Calu3 (cell line): ENCODE results near the gene SH3BP1. TPM values are rescaled to one million over a fixed set of nuclear protein-coding genes. Genes with fewer than 3 reads are reported as not detected.
A peak's percentile ranks its signal among the peaks of the same experiment; 100 is the strongest.

ENCODE experiments used
- BruUV-seq: library from RNA; stranded (reverse); fragments of 400-500 nt; replicated peaks from 2 replicates; lab custom pipeline; 2021; lab: Mats Ljungman, UMichigan
- CTCF ChIA-PET: fragments of 300-600 bp; sonication (Branson Sonifier 250); formaldehyde crosslinking; loops from one replicate; lab custom pipeline; 2022; ENCODE audit warnings: antibody characterized with exemption; lab: Charles Lee
- DNase-seq: peaks from one replicate; pipeline ENCODE4 v3.0.0; 2022
- H3K27ac Mint-ChIP-seq: one replicate; pipeline ENCODE4 v1.8.0; 2022; ENCODE audit warnings: mixed read lengths; ENCODE audit not compliant: unreplicated experiment
- H3K27me3 Mint-ChIP-seq: one replicate; pipeline ENCODE4 v1.8.0; 2022; ENCODE audit warnings: mixed read lengths; ENCODE audit not compliant: unreplicated experiment
- H3K36me3 Mint-ChIP-seq: one replicate; pipeline ENCODE4 v1.8.0; 2022; ENCODE audit warnings: mild to moderate bottlenecking, moderate library complexity, mixed read lengths; ENCODE audit not compliant: insufficient read depth, unreplicated experiment
- H3K4me1 Mint-ChIP-seq: one replicate; pipeline ENCODE4 v1.8.0; 2022; ENCODE audit warnings: mild to moderate bottlenecking, low read depth, mixed read lengths; ENCODE audit not compliant: unreplicated experiment
- H3K4me3 Mint-ChIP-seq: one replicate; pipeline ENCODE4 v1.8.0; 2022; ENCODE audit warnings: mild to moderate bottlenecking, low read depth, moderate library complexity, mixed read lengths; ENCODE audit not compliant: unreplicated experiment
- H3K9me3 Mint-ChIP-seq: one replicate; pipeline ENCODE4 v1.8.0; 2022; ENCODE audit warnings: low read depth, mixed read lengths; ENCODE audit not compliant: unreplicated experiment
- intact Hi-C: fragments of 100-400 bp; cut with micrococcal nuclease; formaldehyde crosslinking; loops from one replicate; pipeline ENCODE4 v1.10.0; 2022; ENCODE audit not compliant: unreplicated experiment
- total RNA-seq: library from RNA; stranded (reverse); gene quantifications from 2 replicates; pipeline ENCODE4 v1.2.3, GENCODE V29; 2022
- TF ChIP-seq, protein P1 (sequence below): fragments of 200-600 bp; IDR thresholded peaks from one replicate; pipeline ENCODE4 v1.8.0; 2022; ENCODE audit warnings: antibody characterized with exemption; ENCODE audit not compliant: unreplicated experiment

SH3BP1 gene
- total RNA-seq, 1 experiment from 2014 or later, result 17.6 TPM

- Mint-ChIP-seq H3K9me3 (no peaks in the 10 kb centered on the region), H3K36me3 (peaks cover 37% of the 10 kb centered on the region), H3K4me1 (peaks cover 52% of the 10 kb centered on the region), H3K27me3 (no peaks in the 10 kb centered on the region), H3K27ac (no peak overlapping the region), H3K4me3 (peak overlapping the region; percentile 94)
- CTCF ChIA-PET, result interaction anchor here (1.9 kb wide), 1 partner anchor 27 kb away, joined by 6 read pairs; the partner anchor contains the start of gene PDXP
- TF ChIP-seq, protein P1, sequence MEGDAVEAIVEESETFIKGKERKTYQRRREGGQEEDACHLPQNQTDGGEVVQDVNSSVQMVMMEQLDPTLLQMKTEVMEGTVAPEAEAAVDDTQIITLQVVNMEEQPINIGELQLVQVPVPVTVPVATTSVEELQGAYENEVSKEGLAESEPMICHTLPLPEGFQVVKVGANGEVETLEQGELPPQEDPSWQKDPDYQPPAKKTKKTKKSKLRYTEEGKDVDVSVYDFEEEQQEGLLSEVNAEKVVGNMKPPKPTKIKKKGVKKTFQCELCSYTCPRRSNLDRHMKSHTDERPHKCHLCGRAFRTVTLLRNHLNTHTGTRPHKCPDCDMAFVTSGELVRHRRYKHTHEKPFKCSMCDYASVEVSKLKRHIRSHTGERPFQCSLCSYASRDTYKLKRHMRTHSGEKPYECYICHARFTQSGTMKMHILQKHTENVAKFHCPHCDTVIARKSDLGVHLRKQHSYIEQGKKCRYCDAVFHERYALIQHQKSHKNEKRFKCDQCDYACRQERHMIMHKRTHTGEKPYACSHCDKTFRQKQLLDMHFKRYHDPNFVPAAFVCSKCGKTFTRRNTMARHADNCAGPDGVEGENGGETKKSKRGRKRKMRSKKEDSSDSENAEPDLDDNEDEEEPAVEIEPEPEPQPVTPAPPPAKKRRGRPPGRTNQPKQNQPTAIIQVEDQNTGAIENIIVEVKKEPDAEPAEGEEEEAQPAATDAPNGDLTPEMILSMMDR, result no peak
- intact Hi-C loops, result no loop called here
- no peak for DNase-seq
- no TSS peak for BruUV-seq
These were observed 45.5 kb downstream of the SH3BP1 start for GRCh38 chr22:37684803-37685615.

- DNase-seq, result peak; percentile 84
- intact Hi-C loops, result no loop called here
- Mint-ChIP-seq H3K4me3 (peak within 1 kb of the TSS; percentile 94), H3K9me3 (no peaks in the 10 kb centered on the region), H3K27me3 (no peaks in the 10 kb centered on the region), H3K27ac (peak within 1 kb of the TSS; percentile 72), H3K4me1 (peaks cover 48% of the 10 kb centered on the region), H3K36me3 (peaks cover 49% of the 10 kb centered on the region)
- TF ChIP-seq, protein P1, result no peak
- CTCF ChIA-PET, result interaction anchor here (0.6 to 1.2 kb wide), 10 partner anchors 9 to 1014 kb away, joined by 3 to 26 read pairs (median 3); partner anchors contain the start of genes GCAT, LGALS2 and PDXP
- BruUV-seq, result TSS peak; percentile 91
These were observed 46.8 kb downstream of the SH3BP1 start, which contains the start of gene NOL12 for GRCh38 chr22:37686002-37686982. Gene NOL12 (plus strand): TSS chr22:37686343. CDS start chr22:37686393, 50 bp downstream.

GRCh38 chr22:37690407-37690806, 50.9 kb downstream of the SH3BP1 start:
- Mint-ChIP-seq H3K9me3 (no peaks in the 10 kb centered on the region), H3K36me3 (peaks cover 59% of the 10 kb centered on the region), H3K27me3 (no peaks in the 10 kb centered on the region), H3K4me3 (no peak overlapping the region), H3K4me1 (peaks cover 42% of the 10 kb centered on the region), H3K27ac (no peak overlapping the region)
- no peak for DNase-seq
- TF ChIP-seq, protein P1, result no peak
- no TSS peak for BruUV-seq
- CTCF ChIA-PET, result no interaction called here
- intact Hi-C loops, result no loop called here

DNA sequence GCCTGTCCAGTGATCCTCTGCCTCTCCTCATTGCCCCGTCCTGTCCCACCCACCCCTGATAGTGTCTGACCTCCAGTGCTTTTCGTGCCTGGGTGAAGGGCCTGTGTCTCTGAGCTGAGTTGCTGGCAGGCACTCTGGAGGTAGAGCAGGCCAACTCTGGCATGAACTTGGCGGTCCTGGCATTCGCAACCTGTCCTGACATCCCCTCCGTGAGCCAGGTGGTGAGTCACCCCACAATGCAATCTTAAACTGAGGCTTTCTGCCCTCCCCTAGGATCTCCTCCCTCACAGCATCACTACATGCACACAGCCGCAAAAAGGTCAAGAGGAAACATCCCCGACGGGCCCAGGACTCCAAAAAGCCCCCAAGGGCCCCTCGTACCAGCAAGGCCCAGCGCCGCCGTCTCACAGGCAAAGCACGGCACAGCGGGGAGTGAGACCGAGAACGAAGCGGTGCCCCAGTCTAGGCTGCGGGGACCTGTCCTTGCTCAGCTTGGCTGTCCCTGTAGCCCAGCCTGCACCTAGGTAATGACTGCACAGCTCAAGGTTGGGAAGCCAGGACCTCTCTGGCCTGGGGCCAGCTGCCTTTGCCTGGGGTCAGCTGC, 51.5 kb downstream of the SH3BP1 start:
- CTCF ChIA-PET, result no interaction called here
- H3K27me3 Mint-ChIP-seq, result no peaks in the 10 kb centered on the region
- H3K9me3 Mint-ChIP-seq, result no peaks in the 10 kb centered on the region
- TF ChIP-seq, protein P1, result no peak
- no peak overlapping the region for H3K4me3 Mint-ChIP-seq
- no TSS peak for BruUV-seq
- DNase-seq, result no peak
- peaks cover 37% of the 10 kb centered on the region for H3K4me1 Mint-ChIP-seq
- intact Hi-C loops, result no loop called here
- H3K27ac Mint-ChIP-seq, result no peak overlapping the region
- H3K36me3 Mint-ChIP-seq, result peaks cover 58% of the 10 kb centered on the region
